Esophagus mucosa (tissue), 1 donor: ENCODE measurements around the gene DCST2. TPM values are rescaled to one million over a fixed set of nuclear protein-coding genes. Genes with fewer than 3 reads are reported as not detected.

ENCODE experiments used
- ATAC-seq: fragments of 200-7000 bp; cut with Tn5 transposase; one replicate; pipeline ENCODE4 v1.9.1; 2020
- total RNA-seq: library from RNA; stranded (reverse); gene quantifications from one replicate; pipeline ENCODE4 v1.2.4, GENCODE V29; 2023
- donor health status: DM: yes; HTN: yes; CAD: no.

Gene DCST2
- total RNA-seq, 1 donor from 2014 or later: 1.3 TPM

- peak; percentile 53 for ATAC-seq
Measured at GRCh38 chr1:154973344-154974101, 60.1 kb downstream of the DCST2 start.

GRCh38 chr1:154972517-154973343 lies 60.9 kb downstream of the DCST2 start:
- ATAC-seq: peak; percentile 0

- no peak for ATAC-seq
Measured at GRCh38 chr1:154972213-154972516, 61.4 kb downstream of the DCST2 start.

DNA sequence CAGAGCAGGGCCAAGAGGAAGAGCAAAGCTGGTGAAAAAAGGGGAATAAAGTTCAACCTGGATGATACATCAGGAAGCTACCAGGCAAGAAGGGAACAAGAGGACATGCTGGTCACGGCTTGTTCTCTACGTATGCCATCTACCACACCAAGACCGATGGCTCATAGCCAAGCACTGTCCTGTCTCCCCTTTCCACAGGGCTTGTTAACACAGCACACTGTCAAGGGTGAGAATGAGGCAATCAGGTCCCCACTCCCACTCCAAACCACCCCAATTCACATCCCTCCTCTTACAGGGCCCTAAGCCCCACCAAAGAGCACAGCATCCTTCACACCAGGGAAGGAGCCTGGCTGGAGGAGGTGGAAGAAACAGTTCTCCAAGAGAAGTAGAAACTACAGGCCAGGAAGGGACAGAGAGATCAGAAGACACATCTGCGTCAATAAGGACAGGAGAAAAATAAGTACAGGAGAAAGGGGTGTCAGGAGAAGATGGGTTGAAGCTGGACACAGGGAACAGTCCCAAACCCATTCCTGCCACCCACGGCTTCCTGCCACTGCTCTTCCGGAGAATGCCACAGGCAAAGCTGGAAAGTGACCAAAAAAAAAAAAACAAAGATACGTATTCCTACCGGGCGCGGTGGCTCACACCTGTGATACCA lies 62.1 kb downstream of the DCST2 start:
- peak; percentile 23 for ATAC-seq

DNA sequence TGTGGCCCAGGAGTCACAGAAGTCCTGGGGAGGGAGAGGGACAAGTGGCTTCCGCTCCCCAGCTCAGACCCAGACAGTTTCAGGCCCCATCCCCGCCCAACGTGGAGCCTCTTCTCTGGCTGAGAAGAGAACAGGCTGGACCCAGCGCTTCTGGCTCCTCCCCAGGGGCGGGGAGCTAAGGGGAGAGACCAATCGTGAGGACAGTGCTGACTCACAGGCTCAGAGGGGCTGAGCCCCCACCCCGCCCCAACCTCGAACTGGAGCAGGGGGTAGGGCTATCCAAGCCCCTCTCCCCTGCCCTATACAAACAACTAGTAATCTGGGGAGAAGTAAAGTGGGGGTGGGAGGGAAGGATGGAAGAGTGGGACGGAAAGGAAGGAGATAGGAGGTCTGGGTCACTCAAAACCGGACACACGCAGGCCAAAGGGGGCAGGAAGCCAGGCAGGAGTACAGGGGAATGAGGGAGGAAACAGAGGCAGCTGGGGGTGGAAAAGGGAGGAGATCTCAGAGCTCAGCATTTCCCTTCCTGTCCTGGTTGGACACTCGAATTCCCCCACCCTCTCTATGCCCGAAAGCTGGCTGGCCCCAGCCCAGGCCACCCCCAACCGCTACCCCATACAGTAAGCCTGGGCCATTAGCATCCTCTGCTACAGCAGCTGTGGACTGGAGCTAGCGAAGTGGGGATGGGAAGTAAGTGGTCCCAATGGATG lies 62.8 kb downstream of the DCST2 start, which contains the start of gene SHC1:
Gene SHC1 (minus strand): TSS at position 117 of the 710 bp plus-strand sequence. CDS start 221 bp downstream, outside the sequence.
- peak; percentile 57 for ATAC-seq

GRCh38 chr1:154969860-154970452 lies 63.6 kb downstream of the DCST2 start:
- ATAC-seq: no peak

DNA sequence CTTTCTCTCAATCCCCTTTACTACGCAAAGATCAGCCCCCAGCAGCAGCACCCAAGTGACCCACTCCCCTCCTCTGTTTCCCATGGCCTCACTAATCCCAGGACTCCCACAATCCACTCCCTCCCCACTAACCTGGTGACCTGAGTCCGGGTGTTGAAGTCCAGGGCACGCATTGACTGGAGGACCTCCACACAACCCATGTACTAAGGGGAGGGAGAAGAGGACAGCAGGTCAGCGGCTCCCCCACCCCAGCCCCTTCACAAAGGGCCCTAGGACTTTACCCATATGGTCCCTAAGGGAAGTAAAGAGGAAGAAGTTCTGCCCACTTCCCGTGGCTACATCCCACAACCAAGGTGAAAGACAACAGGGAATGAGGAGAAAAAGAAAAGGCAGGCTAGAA lies 64.3 kb downstream of the DCST2 start:
- ATAC-seq: no peak

DNA sequence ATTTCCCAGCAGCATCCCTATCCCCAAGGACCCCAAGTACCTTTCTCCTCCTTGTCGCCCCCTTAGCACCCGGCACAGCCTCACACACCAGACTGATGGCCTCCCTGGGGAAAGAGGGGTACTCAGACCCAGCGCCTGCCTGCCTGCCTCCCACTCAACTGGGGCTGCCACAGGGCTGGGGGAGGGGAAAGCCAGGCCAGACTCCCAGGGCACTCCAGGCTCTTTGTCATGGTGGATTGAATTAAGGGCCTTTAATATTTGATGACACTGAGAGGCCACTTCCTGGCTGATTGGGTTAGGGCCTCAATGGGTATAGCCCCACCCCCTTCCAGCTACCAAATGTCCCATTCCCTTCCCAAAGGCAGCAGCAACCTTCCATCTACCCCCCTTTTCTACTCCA lies 64.8 kb downstream of the DCST2 start:
- no peak for ATAC-seq

Other genes with a start within 250 kb of the DCST2 start
- 0.28 TPM for gene KCNN3, start 163.5 kb downstream of the DCST2 start, total RNA-seq
- gene PMVK, start 97.1 kb downstream of the DCST2 start, total RNA-seq: 55.6 TPM
- gene PBXIP1, start 77.7 kb downstream of the DCST2 start, total RNA-seq: 9.2 TPM
- gene PYGO2, start 72.0 kb downstream of the DCST2 start, total RNA-seq: 17.3 TPM
- gene SHC1, start 63.0 kb downstream of the DCST2 start, total RNA-seq: 68.0 TPM
- gene CKS1B, start 59.1 kb downstream of the DCST2 start, total RNA-seq: 74.5 TPM
- gene FLAD1, start 50.4 kb downstream of the DCST2 start, total RNA-seq: 29.6 TPM
- not detected for gene LENEP, start 40.2 kb downstream of the DCST2 start, total RNA-seq
- gene ZBTB7B, start 31.0 kb downstream of the DCST2 start, total RNA-seq: 132 TPM
- gene DCST1, start within 50 bp of the DCST2 start, total RNA-seq: 0.32 TPM
- gene ADAM15, start 17.5 kb upstream of the DCST2 start, total RNA-seq: 167 TPM
- 12.1 TPM for gene EFNA4, start 30.0 kb upstream of the DCST2 start, total RNA-seq
- gene EFNA3, start 45.1 kb upstream of the DCST2 start, total RNA-seq: 20.6 TPM
- gene EFNA1, start 94.1 kb upstream of the DCST2 start, total RNA-seq: 40.9 TPM
- 42.9 TPM for gene SLC50A1, start 102.1 kb upstream of the DCST2 start, total RNA-seq
- gene DPM3, start 106.8 kb upstream of the DCST2 start, total RNA-seq: 62.4 TPM
- 111 TPM for gene KRTCAP2, start 139.5 kb upstream of the DCST2 start, total RNA-seq
- gene TRIM46, start 140.1 kb upstream of the DCST2 start, total RNA-seq: 0.12 TPM
- 14.5 TPM for gene THBS3, start 174.1 kb upstream of the DCST2 start, total RNA-seq
- gene MTX1, start 174.9 kb upstream of the DCST2 start, total RNA-seq: 36.5 TPM
- gene ENTREP3, start 221.7 kb upstream of the DCST2 start, total RNA-seq: 24.9 TPM
- 43.3 TPM for gene SCAMP3, start 228.6 kb upstream of the DCST2 start, total RNA-seq
- 16.9 TPM for gene CLK2, start 239.7 kb upstream of the DCST2 start, total RNA-seq
- gene HCN3, start 243.7 kb upstream of the DCST2 start, total RNA-seq: 1.7 TPM